Sciatic nerve (tissue), 2 donors: Measurements from ENCODE around the gene TSBP1. TPM values are rescaled to one million over a fixed set of nuclear protein-coding genes. Genes with fewer than 3 reads are reported as not detected.
"Not testable (repeated sequence)": the region's sequence is repeated elsewhere in the genome, so short reads cannot be mapped to it uniquely, and the experiment has no call there.

Experiments used
- ATAC-seq: fragments of 200-7000 bp; cut with Tn5 transposase; one replicate; pipeline ENCODE4 v1.9.1; 2020; ENCODE audit warnings: mild to moderate bottlenecking, moderate library complexity
- DNase-seq: peaks from one replicate; pipeline ENCODE4 v3.0.0-alpha.2; 2020; ENCODE audit warnings: low spot score
- intact Hi-C: fragments of 100-400 bp; cut with DNase I; formaldehyde crosslinking; loops from one replicate; pipeline ENCODE4 v1.14.2; 2022
- total RNA-seq: library from RNA; stranded (reverse); fragmentation: NEBNext Ultra II Directional; extraction: Animal tissue kit (Norgen Biotek cat#: 25700); gene quantifications from one replicate; pipeline ENCODE4 v1.2.1, GENCODE V29; 2021
- donor health status: DM: no; HTN: no; CAD: no.
- donor health status: DM: no; HTN: no; CAD: no.

Gene TSBP1
- total RNA-seq, 1 donor from 2014 or later = not detected

GRCh38 chr6:32386040-32386439 is 14.3 kb upstream of the TSBP1 start:
- ATAC-seq (no peak), DNase-seq (no peak)
- intact Hi-C loops = no loop called here

GRCh38 chr6:32382757-32383420 is 11.2 kb upstream of the TSBP1 start:
- no peak for ATAC-seq
- no peak for DNase-seq
- intact Hi-C loops = no loop called here

- ATAC-seq (no peak), DNase-seq (no peak)
- intact Hi-C loops = no loop called here
These were observed 7.8 kb upstream of the TSBP1 start for GRCh38 chr6:32379545-32379944.

- intact Hi-C loops = no loop called here
- ATAC-seq = no peak
These were observed 4.2 kb upstream of the TSBP1 start for GRCh38 chr6:32375739-32376529.

DNA sequence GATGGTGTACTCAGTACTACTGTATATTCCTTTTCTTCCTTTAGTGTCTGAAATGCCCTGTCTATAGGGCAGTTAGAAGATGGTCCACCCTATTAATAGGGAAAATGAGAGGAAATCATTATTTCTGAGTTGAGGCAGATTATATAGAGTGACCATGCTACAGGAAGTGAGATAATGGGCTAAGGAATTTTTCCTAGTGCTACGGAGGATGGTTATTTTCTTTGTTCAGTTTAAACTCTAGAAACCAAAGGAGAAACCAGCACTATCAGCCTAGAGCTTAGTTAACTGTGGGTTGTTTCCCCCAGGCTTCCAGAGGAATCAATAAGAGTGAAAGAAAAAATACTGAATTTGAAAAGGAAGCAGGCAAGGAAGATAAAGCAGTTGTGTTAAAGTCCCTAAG is 474 bp downstream of the TSBP1 start:
- ATAC-seq (no peak), DNase-seq (no peak)
- intact Hi-C loops = no loop called here

More at GRCh38 chr6:32375739-32376529, 4.2 kb upstream of the TSBP1 start:
- DNase-seq = no peak

- intact Hi-C loops = no loop called here
- DNase-seq = no peak
- no peak for ATAC-seq
These were observed 1.2 kb downstream of the TSBP1 start for GRCh38 chr6:32370505-32370904.

GRCh38 chr6:32369660-32370059 is 2.0 kb downstream of the TSBP1 start:
- intact Hi-C loops = no loop called here
- no peak for ATAC-seq

DNA sequence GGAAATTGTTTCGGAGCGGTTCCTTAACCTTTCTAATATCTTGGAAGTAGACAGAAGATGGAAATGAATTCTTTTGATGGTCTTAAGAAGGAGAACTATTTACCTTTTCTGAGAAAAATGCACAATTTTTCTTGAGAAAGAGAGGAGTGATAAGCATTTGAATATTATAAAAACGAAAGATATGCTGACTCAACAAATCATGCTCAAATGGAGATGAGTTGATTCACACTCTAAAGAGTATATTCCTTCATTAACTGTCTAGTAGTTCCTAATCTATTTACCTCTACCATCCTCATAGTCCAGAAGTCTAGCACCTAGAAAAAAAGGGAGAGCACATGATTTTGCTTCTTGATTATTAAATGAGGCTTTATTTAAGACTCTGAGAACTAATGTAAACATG is 4.1 kb downstream of the TSBP1 start:
- no peak for DNase-seq
- ATAC-seq = no peak
- intact Hi-C loops = no loop called here

More at GRCh38 chr6:32369660-32370059, 2.0 kb downstream of the TSBP1 start:
- no peak for DNase-seq

DNA sequence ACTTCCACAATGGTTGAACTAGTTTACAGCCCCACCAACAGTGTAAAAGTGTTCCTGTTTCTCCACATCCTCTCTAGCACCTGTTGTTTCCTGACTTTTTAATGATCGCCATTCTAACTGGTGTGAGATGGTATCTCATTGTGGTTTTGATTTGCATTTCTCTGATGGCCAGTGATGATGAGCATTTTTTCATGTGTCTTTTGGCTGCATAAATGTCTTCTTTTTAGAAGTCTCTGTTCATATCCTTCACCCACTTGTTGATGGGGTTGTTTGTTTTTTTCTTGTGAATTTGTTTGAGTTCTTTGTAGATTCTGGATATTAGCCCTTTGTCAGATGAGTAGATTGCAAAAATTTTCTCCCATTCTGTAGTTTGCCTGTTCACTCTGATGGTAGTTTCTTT is 12.5 kb downstream of the TSBP1 start:
- ATAC-seq, intact Hi-C loops: not testable (repeated sequence)

DNA sequence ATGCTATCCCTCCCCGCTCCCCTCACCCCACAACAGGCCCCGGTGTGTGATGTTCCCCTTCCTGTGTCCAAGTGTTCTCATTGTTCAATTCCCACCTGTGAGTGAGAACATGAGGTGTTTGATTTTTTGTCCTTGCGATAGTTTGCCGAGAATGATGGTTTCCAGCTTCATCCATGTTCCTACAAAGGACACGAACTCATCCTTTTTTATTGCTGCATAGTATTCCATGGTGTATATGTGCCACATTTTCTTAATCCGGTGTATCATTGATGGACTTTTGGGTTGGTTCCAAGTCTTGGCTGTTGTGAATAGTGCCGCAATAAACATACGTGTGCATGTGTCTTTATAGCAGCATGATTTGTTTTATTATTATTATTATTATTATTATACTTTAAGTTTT is 13.2 kb downstream of the TSBP1 start:
- DNase-seq, ATAC-seq, intact Hi-C loops: not testable (repeated sequence)

More for the DNA sequence above, 12.5 kb downstream of the TSBP1 start:
- not testable (repeated sequence) for DNase-seq

DNA sequence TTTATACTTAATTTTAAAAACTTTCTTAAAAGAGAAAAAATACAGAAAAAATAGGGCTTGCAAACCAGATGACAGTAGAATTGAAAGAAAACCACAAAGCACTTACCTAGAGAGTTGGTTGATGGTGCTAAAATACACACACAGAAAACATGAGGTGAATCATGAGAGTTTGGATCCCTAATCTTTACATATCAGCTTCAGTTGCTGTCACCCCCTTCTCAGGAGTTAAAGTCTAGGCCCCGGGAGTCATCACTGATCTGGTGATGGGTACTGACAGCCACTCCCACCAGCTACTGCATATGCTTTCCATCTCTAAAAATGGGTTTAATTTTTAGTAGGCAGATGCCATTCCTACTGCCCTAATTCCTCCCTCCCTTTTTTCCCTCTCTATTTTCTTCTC is 16.7 kb downstream of the TSBP1 start:
- DNase-seq (no peak), ATAC-seq (no peak)
- intact Hi-C loops = no loop called here

- intact Hi-C loops = no loop called here
- ATAC-seq (no peak), DNase-seq (no peak)
These were observed 18.4 kb downstream of the TSBP1 start for GRCh38 chr6:32353348-32353747.

- ATAC-seq (no peak), DNase-seq (no peak)
- intact Hi-C loops = no loop called here
These were observed 31.5 kb downstream of the TSBP1 start for GRCh38 chr6:32340242-32340641.

GRCh38 chr6:32337186-32337805 is 34.4 kb downstream of the TSBP1 start:
- ATAC-seq (peak; percentile 57), DNase-seq (no peak)
- intact Hi-C loops = no loop called here

GRCh38 chr6:32332433-32332832 is 39.3 kb downstream of the TSBP1 start:
- ATAC-seq = no peak
- intact Hi-C loops = no loop called here
- DNase-seq = no peak

DNA sequence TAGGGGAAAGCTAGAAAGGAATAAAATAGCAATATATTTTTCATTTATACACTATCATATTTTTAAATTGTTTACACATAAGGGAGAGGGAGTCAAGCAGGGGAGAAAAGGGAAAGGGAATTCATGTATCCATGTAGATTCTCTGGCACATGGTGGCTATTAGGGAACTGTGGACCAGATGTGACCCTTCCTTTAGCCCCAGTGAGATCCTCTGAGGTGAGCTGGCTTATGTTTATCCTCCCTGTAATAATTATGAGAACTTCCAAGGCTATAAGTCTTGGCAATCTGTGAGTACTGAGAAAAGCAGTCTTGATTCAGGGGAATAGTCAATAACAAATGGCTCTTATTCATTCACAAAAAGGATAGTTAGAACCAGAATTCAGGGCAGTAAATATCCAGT is 42.6 kb downstream of the TSBP1 start:
- intact Hi-C loops = no loop called here

GRCh38 chr6:32327103-32327502 is 44.6 kb downstream of the TSBP1 start:
- intact Hi-C loops = no loop called here
- ATAC-seq = peak; percentile 13

More for the DNA sequence above, 42.6 kb downstream of the TSBP1 start:
- ATAC-seq (no peak), DNase-seq (no peak)

GRCh38 chr6:32318501-32318900 is 53.2 kb downstream of the TSBP1 start:
- intact Hi-C loops = no loop called here
- DNase-seq = no peak
- no peak for ATAC-seq

More at GRCh38 chr6:32327103-32327502, 44.6 kb downstream of the TSBP1 start:
- DNase-seq = no peak

DNA sequence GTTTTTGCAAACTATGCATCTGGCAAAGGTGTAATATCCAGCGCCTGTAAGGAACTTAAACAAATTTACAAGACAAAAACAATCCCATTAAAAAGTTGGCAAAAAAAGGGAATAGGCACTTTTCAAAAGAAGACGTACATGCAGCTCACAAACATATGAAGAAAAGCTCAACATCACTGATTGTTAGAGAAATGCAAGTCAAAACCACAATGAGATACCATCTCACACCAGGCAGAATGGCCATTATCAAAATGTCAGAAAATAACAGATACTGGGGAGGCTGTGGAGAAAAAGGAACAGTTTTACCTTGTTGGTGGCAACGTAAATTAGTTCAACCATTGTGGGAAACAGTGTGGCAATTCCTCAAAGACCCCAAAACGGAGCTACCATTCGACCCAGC is 54.2 kb downstream of the TSBP1 start:
- intact Hi-C loops = no loop called here
- ATAC-seq (no peak), DNase-seq (no peak)

DNA sequence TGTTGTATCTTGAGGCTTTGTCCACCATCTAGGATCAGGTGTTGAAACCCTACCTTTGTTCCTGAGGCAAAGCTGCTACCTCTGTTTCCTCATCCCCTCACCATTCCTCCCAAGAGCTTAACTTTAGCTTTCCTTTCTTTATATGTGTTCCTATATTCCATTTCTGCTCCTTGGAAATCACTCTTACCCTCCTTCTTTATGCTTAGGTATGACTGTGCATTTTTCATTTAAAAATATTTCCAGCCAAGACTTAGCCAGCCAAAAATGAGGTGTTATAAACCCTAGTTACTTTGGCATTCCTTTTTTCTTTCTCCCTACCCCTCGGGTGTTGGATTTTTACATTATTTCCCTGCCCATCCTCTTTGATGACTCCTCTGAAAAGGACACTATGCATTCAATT is 57.7 kb downstream of the TSBP1 start:
- DNase-seq (no peak), ATAC-seq (no peak)
- intact Hi-C loops = no loop called here
